HUDEP-2 (cell line): Measurements from ENCODE around the gene TBCA.

Source experiments
- DNase-seq, 76 experiments: peaks; one replicate each; lab custom pipeline; 2025; ENCODE audit not compliant: unreplicated experiment in 76 of 76; lab: John Stamatoyannopoulos, UW

Gene TBCA

DNA sequence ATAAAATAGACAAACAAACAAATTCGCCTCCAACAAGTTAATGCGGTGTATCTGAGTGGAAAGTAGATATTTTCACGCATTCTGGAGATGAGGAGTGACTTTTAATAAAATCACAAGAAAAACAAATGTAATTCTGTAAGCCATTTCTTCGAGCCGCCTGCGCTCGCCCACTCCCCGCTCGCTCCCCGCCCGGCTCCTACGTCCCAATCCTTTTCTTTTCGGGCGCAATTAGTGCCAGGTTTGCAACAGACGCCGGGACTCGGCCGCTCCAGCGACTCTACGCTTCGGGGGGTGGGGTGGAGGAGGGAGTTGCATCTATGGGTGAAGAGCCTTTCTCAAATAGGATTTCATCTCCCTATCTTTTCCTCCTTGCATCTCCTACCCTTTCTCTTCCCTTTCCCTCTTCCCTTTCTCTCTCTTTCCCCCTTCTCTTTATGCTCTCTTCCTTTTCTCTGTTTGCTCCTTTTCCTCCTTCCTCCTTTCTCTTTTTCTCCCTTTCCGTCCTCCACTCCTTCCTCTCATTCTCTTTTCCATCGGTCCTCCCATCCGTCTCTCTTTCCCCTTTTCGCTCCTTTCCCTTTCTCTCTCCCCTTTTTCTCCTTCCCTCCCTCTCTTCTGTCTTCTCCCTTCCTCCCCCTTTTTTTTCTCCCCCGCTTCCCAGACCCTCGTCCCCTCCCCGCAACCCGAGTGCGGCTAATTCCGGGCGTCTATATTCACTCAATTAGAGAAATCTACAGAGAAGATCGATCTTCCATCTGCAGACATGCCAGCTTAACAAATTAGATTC lies 131.6 kb downstream of the TBCA start:
- no peak for DNase-seq

DNA sequence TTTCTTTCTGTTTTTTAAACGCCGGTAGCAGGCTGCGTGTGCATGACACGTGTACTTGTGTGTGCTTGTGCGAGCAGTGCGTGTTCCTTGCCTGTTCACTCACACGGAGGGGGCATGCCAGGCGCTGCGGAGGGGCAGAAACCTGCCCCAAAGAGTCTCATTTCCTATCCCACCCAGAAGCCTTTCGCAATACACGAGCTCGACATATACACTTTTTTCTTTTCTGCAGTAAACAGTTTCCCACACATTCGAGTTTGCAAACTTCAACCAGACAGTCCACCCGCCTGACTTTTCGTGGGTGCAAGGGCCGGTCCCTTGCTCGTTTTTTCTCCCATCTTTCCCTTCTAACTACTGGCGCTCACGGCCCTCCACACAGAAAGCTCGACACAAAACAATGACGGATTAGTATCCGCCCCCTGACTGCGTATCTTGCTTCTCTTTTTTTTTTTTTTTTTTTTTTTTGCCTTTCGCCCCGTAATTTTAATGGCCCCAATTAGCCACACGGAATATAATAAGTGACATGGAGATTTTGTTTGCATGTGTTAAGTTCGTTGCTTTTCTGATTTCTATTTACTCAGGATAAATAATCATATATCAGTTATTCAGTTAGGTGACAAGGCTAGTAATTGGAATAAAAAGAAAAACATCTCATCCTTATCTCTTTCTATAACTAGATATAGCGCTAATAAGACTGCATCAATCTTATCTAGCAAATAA lies 132.3 kb downstream of the TBCA start:
- DNase-seq: no peak

DNA sequence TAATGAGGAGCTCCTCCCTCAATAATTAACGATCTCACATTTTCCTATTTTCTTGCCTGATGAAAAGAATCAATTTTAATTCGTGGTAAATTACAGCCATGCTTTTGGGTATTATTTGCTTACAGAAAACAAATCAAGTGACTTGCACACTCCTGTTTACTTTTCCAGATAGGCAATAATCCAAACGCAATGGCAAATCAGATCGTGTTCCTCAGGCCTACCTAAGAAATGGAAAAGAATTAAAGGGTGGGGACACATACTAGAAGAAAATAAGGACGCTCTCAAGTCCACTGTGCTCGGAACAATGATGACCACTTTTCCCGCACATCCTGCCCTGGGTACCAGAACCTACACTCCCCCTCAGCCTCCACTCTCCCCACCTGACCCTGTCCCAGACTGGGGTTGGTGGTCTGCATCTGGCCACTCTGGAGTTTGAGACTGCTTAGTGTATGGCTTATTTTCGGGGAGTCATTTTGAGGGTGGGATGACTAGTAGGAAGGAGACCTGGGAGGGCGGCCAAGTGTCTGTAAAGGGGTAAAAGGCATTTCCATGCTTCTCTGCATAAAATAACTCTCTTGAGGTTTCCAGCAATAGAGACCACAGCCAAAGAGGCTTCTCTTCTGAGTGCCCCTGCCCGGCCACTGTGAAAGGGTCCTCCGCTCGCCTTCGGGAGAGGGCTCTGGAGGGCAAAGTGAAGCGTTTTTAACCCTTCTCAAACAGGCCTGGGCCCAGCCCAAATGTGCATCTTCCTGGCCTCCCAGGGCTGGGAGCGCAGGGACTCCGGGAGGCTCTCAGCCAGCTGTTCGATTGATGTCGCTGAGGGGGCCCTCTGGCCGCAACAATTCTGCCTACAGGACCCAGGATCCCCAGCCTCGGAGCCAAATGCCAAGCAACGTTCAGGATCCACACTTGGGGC lies 133.1 kb downstream of the TBCA start:
- DNase-seq: no peak

DNA sequence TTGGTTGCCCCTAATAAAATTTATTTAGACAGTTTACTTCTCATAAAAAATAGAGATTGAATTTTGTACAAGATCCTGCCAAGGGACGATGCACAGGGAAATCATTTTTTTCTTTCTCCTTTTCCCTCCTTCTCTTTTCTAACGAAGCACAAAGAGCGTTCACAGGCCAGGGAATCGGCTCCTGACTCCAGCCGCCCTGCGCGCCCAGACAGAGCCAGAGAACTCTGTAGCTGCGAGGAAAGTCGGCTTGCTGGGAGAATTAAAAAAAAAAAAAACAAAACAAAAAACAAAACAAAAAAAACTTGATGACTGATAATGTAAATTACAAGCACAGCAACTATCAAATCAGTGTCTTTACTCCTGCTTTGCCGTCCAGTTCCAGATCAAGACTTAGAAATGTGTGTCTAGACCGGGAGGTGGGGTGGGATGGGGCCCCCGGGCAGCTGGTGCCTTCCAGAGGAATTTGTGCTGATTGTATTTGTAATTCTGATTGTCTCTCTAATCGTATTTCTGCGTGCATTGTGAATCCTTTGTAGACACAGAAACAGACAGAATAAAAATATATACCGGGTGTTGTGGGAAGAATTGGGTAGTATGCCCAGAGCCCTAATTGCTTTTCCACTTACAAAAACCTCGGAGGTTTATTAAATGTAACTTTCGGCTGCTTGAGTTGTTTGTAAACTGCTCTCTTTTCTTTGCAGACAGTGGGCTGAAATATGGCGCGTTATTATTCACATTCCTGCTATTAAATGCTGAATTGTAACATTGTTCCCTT lies 134.0 kb downstream of the TBCA start:
- no peak for DNase-seq

DNA sequence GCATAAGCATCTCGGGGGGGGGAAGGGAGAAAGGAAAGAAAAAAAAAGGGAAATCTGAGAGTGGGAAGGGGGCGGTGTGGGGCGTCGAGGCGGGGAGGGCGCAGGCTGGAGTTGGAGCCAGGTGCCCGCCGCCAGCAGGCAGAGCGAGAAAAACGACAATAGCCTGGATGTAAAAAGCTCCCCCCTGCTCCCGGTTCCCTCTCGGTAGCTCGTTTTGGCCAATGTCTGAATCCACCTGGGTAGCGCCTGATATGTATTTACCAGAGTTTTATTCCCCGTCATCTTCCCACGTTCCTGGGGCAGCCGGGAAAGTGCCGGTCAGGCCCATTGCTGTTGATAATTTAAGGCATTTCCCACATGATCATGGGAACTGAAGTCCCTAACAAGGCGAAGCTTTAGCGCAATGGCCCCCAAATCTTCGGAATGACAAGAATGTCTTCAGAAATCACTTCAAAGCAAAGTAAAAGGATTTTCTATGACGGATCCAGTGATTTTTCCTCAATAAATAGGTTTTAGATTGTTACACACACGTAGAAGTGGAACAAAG lies 134.7 kb downstream of the TBCA start:
- DNase-seq: no peak
